Daoy (cell line): ENCODE results near the gene FOLR1. TPM values are rescaled to one million over a fixed set of nuclear protein-coding genes. Genes with fewer than 3 reads are reported as not detected.
A peak's percentile ranks its signal among the peaks of the same experiment; 100 is the strongest.
"Not testable (repeated sequence)": the region's sequence is repeated elsewhere in the genome, so short reads cannot be mapped to it uniquely, and the experiment has no call there.

Experiments
- DNase-seq: peaks from one replicate; pipeline ENCODE4 v3.0.0-alpha.2; 2015; ENCODE audit warnings: low read depth
- total RNA-seq: library from RNA; depleted of rRNA; stranded (reverse); fragments of >200 nt; shearing (Covaris generic); gene quantifications from 2 replicates; pipeline ENCODE4 v1.2.3, GENCODE V29; 2014

FOLR1 gene
- total RNA-seq, 1 experiment from 2014 or later: not detected

- not testable (repeated sequence) for DNase-seq
Observed at GRCh38 chr11:72181553-72181958, 10.4 kb upstream of the FOLR1 start.

GRCh38 chr11:72188267-72188666, 3.7 kb upstream of the FOLR1 start:
- DNase-seq: no peak

- no peak for DNase-seq
Observed at GRCh38 chr11:72189455-72190250, 2.3 kb upstream of the FOLR1 start.

GRCh38 chr11:72190631-72191071, 1.3 kb upstream of the FOLR1 start:
- no peak for DNase-seq

GRCh38 chr11:72195518-72196270, 3.8 kb downstream of the FOLR1 start:
- no peak for DNase-seq

- not testable (repeated sequence) for DNase-seq
Observed at GRCh38 chr11:72201445-72201844, 9.5 kb downstream of the FOLR1 start.

- no peak for DNase-seq
Observed at GRCh38 chr11:72202571-72202970, 10.6 kb downstream of the FOLR1 start.

- DNase-seq: no peak
Observed at GRCh38 chr11:72203163-72203562, 11.2 kb downstream of the FOLR1 start.

GRCh38 chr11:72204886-72205285, 12.9 kb downstream of the FOLR1 start:
- DNase-seq: no peak

- DNase-seq: not testable (repeated sequence)
Observed at GRCh38 chr11:72206794-72207193, 14.9 kb downstream of the FOLR1 start.

- DNase-seq: no peak
Observed at GRCh38 chr11:72208281-72208680, 16.3 kb downstream of the FOLR1 start.

- no peak for DNase-seq
Observed at GRCh38 chr11:72209101-72209500, 17.2 kb downstream of the FOLR1 start.

- DNase-seq: no peak
Observed at GRCh38 chr11:72216638-72217037, 24.7 kb downstream of the FOLR1 start, which contains the start of gene FOLR2. TSS of gene FOLR2 (plus strand) at chr11:72216794. CDS start at chr11:72218585, 1,791 bp downstream.

GRCh38 chr11:72217841-72218240, 25.9 kb downstream of the FOLR1 start:
- DNase-seq: no peak

- DNase-seq: no peak
Observed at GRCh38 chr11:72218251-72218745, 26.4 kb downstream of the FOLR1 start.

- DNase-seq: no peak
Observed at GRCh38 chr11:72220696-72221363, 28.9 kb downstream of the FOLR1 start.

- DNase-seq: no peak
Observed at GRCh38 chr11:72221386-72222075, 29.6 kb downstream of the FOLR1 start.

- DNase-seq: no peak
Observed at GRCh38 chr11:72222106-72222891, 30.4 kb downstream of the FOLR1 start.

- peak; percentile 94 for DNase-seq
Observed at GRCh38 chr11:72222907-72223614, 31.1 kb downstream of the FOLR1 start.
